Effector memory CD4-positive, alpha-beta T cell (primary cell): ENCODE data around the gene FAM217A.
A peak's percentile ranks its signal among the peaks of the same experiment; 100 is the strongest.

ENCODE experiments used
- DNase-seq, 3 donors: peaks; one replicate each; pipeline ENCODE4 v3.0.0-alpha.2; 2020
- H3K27ac ChIP-seq: 2 replicates; pipeline ENCODE4 v1.7.0; 2013; ENCODE audit warnings: mild to moderate bottlenecking, low read length, moderate library complexity; ENCODE audit not compliant: insufficient read depth, poor library complexity, severe bottlenecking
- H3K27me3 ChIP-seq: replicated peaks from 2 replicates; pipeline ENCODE4 v1.7.0; 2013; ENCODE audit warnings: mild to moderate bottlenecking, low read length; ENCODE audit not compliant: insufficient read depth, control insufficient read depth, poor library complexity, severe bottlenecking
- H3K36me3 ChIP-seq: 2 replicates; pipeline ENCODE4 v1.7.0; 2013; ENCODE audit warnings: mild to moderate bottlenecking, low read length, moderate library complexity; ENCODE audit not compliant: control insufficient read depth, insufficient read depth
- H3K4me1 ChIP-seq: 2 replicates; pipeline ENCODE4 v1.7.0; 2013; ENCODE audit warnings: low read length, mild to moderate bottlenecking; ENCODE audit not compliant: control insufficient read depth, insufficient read depth, poor library complexity, severe bottlenecking
- H3K4me3 ChIP-seq: 2 replicates; pipeline ENCODE4 v1.7.0; 2013; ENCODE audit warnings: low read length, low read depth, mild to moderate bottlenecking; ENCODE audit not compliant: insufficient read depth, poor library complexity, severe bottlenecking
- H3K9me3 ChIP-seq: 2 replicates; pipeline ENCODE4 v1.7.0; 2013; ENCODE audit warnings: mild to moderate bottlenecking, low read length, moderate library complexity; ENCODE audit not compliant: control insufficient read depth

FAM217A gene

GRCh38 chr6:4059115-4059777 lies 19.7 kb downstream of the FAM217A start:
- peak in 2 of 3 donors; percentile 12 to 36 for DNase-seq

DNA sequence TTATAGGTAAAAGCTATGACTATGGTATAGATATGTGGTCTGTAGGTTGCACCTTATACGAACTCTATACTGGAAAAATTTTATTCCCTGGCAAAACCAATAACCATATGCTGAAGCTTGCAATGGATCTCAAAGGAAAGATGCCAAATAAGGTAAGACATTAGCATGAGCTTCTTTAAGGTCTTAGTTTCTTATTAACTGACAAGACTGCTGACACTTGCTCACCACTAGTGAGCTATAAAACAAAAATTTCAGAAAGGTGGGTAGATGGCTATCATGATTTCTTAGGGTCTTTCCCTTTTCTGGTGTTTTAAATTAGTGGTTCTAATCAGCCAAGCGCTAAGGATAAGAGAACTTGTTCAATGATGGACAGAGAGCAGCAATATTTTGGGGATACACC lies 21.9 kb downstream of the FAM217A start:
- no peak for DNase-seq
- Histone ChIP-seq H3K9me3 (no peaks in the 10 kb centered on the region), H3K27me3 (no peaks in the 10 kb centered on the region), H3K27ac (no peak overlapping the region), H3K4me3 (no peak overlapping the region), H3K36me3 (peaks cover 85% of the 10 kb centered on the region), H3K4me1 (no peaks in the 10 kb centered on the region)

More at GRCh38 chr6:4059115-4059777, 19.7 kb downstream of the FAM217A start:
- Histone ChIP-seq H3K36me3 (peaks cover 73% of the 10 kb centered on the region), H3K4me3 (no peak overlapping the region), H3K27ac (peak overlapping the region; percentile 42), H3K4me1 (no peaks in the 10 kb centered on the region), H3K9me3 (no peaks in the 10 kb centered on the region), H3K27me3 (no peaks in the 10 kb centered on the region)

DNA sequence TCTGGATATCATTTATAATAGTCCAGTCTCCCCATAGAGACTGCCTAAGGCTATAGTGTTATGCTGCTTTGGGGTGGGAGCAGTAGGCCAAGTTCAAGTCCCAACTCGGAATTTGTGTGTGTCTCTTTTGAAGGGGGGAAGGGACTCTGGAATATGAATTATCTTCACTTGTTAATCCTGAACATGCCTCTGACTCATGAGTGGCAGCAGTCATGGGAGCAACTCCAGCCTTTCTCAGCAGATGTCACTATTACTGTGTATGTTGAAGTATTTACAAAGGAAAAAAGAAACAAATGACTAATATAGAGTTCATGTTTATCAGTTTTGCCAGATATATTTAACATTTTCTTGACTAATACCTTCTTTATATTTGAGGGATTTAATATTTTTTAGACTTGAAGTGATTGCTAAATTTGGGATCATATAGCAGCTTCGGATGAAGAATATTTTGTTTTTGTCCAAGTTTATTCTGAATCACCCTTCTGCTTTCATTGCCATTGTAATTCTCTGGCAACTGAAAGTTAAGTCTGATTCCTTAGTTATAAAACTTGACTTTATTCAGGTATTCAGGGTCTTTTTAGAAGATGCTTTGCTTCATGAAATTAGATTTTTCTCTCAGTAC lies 23.4 kb downstream of the FAM217A start:
- Histone ChIP-seq H3K36me3 (peaks cover 79% of the 10 kb centered on the region), H3K9me3 (no peaks in the 10 kb centered on the region), H3K27ac (no peak overlapping the region), H3K4me3 (no peak overlapping the region), H3K27me3 (no peaks in the 10 kb centered on the region), H3K4me1 (no peaks in the 10 kb centered on the region)
- DNase-seq, result no peak

DNA sequence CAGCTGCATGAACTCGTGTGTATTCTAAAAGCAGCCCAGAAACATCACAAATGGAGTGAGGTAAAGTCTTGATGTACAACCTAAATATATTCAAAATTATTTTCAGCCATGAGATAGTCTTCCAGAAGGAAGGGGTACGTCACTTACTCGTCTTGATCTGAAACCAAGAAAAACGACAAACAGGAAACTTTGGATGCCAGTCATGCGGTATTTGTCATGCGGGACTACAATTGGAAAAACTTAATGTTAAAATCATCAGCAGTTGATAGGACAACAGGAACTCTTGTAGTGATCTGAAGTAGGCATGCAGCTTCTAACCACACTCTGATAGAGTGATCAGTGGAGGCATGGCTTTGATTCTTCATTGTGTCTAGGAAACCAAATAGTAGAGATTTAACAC lies 29.7 kb downstream of the FAM217A start:
- no peaks in the 10 kb centered on the region for H3K27me3 ChIP-seq
- no peak overlapping the region for H3K27ac ChIP-seq
- DNase-seq, result no peak
- no peaks in the 10 kb centered on the region for H3K9me3 ChIP-seq
- no peaks in the 10 kb centered on the region for H3K4me1 ChIP-seq
- H3K4me3 ChIP-seq, result no peak overlapping the region
- H3K36me3 ChIP-seq, result peaks cover 71% of the 10 kb centered on the region

DNA sequence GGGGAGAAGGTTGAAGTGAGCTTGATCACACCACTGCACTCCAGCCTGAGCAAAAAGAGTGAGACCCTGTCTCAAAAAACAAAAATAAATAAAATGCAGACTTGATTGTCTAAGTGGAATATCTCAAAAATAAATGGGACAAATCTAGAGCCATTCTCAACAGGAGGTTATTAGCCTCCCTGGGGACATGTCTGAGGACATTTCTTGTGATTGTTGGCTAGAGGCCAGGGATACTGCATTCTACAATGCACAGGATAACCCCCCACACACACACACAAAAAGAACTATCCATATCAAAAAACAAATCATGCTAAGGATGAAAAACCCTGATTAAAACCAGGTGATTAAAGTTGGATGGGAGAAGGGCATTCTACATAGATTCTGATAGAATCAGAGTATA lies 37.5 kb downstream of the FAM217A start:
- no peak for DNase-seq
- H3K4me3 ChIP-seq, result no peak overlapping the region
- H3K36me3 ChIP-seq, result peaks cover 82% of the 10 kb centered on the region
- no peaks in the 10 kb centered on the region for H3K27me3 ChIP-seq
- no peaks in the 10 kb centered on the region for H3K9me3 ChIP-seq
- H3K27ac ChIP-seq, result no peak overlapping the region
- H3K4me1 ChIP-seq, result no peaks in the 10 kb centered on the region

DNA sequence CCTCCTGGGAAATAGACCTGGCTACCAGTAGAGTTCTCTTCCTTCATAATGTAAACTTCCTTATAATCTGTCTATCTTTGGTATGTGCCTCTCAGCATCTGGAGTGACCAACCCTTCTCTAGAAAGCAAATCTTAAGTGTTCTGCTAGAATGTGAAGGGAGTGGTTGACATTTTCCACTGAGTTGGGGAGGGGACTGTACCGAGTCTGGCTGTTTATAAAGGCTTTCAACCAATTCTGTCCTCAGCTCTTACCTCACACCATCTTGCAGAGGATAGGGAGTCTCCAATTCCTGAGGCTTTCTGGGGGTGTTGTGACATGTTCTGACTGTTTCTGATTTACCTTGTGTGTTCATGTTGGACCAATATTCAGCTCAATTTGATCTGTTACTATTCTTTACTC lies 39.6 kb downstream of the FAM217A start:
- no peaks in the 10 kb centered on the region for H3K27me3 ChIP-seq
- no peak overlapping the region for H3K27ac ChIP-seq
- DNase-seq, result no peak
- H3K36me3 ChIP-seq, result peaks cover 70% of the 10 kb centered on the region
- no peak overlapping the region for H3K4me3 ChIP-seq
- H3K4me1 ChIP-seq, result peaks cover 4% of the 10 kb centered on the region
- H3K9me3 ChIP-seq, result no peaks in the 10 kb centered on the region

GRCh38 chr6:4036581-4036980 lies 42.4 kb downstream of the FAM217A start:
- DNase-seq, result no peak
- peaks cover 56% of the 10 kb centered on the region for H3K36me3 ChIP-seq
- H3K4me1 ChIP-seq, result peaks cover 4% of the 10 kb centered on the region
- H3K4me3 ChIP-seq, result no peak overlapping the region
- H3K27me3 ChIP-seq, result no peaks in the 10 kb centered on the region
- no peak overlapping the region for H3K27ac ChIP-seq
- H3K9me3 ChIP-seq, result no peaks in the 10 kb centered on the region

GRCh38 chr6:4032475-4032874 lies 46.5 kb downstream of the FAM217A start:
- H3K4me3 ChIP-seq, result no peak overlapping the region
- no peaks in the 10 kb centered on the region for H3K9me3 ChIP-seq
- no peak for DNase-seq
- H3K4me1 ChIP-seq, result peaks cover 13% of the 10 kb centered on the region
- H3K27ac ChIP-seq, result no peak overlapping the region
- H3K36me3 ChIP-seq, result peaks cover 19% of the 10 kb centered on the region
- no peaks in the 10 kb centered on the region for H3K27me3 ChIP-seq

GRCh38 chr6:4031442-4031841 lies 47.5 kb downstream of the FAM217A start:
- Histone ChIP-seq H3K27me3 (no peaks in the 10 kb centered on the region), H3K9me3 (no peaks in the 10 kb centered on the region), H3K36me3 (peaks cover 15% of the 10 kb centered on the region), H3K4me3 (no peak overlapping the region), H3K27ac (no peak overlapping the region), H3K4me1 (peaks cover 13% of the 10 kb centered on the region)
- no peak for DNase-seq

GRCh38 chr6:4030669-4031068 lies 48.3 kb downstream of the FAM217A start:
- Histone ChIP-seq H3K27ac (no peak overlapping the region), H3K4me3 (no peak overlapping the region), H3K36me3 (peaks cover 15% of the 10 kb centered on the region), H3K27me3 (no peaks in the 10 kb centered on the region), H3K4me1 (peaks cover 13% of the 10 kb centered on the region), H3K9me3 (no peaks in the 10 kb centered on the region)
- no peak for DNase-seq
